ENCODE data around the gene NFKBIE.

- TF ChIP-seq, protein P1, sequence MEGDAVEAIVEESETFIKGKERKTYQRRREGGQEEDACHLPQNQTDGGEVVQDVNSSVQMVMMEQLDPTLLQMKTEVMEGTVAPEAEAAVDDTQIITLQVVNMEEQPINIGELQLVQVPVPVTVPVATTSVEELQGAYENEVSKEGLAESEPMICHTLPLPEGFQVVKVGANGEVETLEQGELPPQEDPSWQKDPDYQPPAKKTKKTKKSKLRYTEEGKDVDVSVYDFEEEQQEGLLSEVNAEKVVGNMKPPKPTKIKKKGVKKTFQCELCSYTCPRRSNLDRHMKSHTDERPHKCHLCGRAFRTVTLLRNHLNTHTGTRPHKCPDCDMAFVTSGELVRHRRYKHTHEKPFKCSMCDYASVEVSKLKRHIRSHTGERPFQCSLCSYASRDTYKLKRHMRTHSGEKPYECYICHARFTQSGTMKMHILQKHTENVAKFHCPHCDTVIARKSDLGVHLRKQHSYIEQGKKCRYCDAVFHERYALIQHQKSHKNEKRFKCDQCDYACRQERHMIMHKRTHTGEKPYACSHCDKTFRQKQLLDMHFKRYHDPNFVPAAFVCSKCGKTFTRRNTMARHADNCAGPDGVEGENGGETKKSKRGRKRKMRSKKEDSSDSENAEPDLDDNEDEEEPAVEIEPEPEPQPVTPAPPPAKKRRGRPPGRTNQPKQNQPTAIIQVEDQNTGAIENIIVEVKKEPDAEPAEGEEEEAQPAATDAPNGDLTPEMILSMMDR (IDR thresholded peaks at IDR 0.05), result peak; percentile 89 to 100 (median 99)
- peak; percentile 80 for TF ChIP-seq POLR2A (IDR thresholded peaks at IDR 0.05)
Measured at GRCh38 chr6:44312901-44313788, 47.8 kb upstream of the NFKBIE start, which contains the start of gene AARS2.

Data from right lobe of liver (tissue), 4 donors.